ENCODE measurements around the gene MKI67.
A peak's percentile ranks its signal among the peaks of the same experiment; 100 is the strongest.

Gene MKI67

GRCh38 chr10:128059982-128060293 is 66.3 kb downstream of the MKI67 start:
- no peak for TF ChIP-seq POLR2A (IDR thresholded peaks at IDR 0.05; ENCODE audit: low read depth, low read length)
- no peak for TF ChIP-seq POLR2AphosphoS5 (IDR thresholded peaks at IDR 0.05; ENCODE audit: low read depth, low read length)
- no peak for TF ChIP-seq TAF1 (IDR thresholded peaks at IDR 0.05; ENCODE audit: borderline replicate concordance, low read depth, low read length)
- DNase-seq (ENCODE audit: insufficient read length): no peak

GRCh38 chr10:128059266-128059981 is 66.8 kb downstream of the MKI67 start:
- DNase-seq (ENCODE audit: insufficient read length) (no peak), FAIRE-seq (no peak)
- TF ChIP-seq POLR2A (IDR thresholded peaks at IDR 0.05; ENCODE audit: low read depth, low read length) (no peak), POLR2AphosphoS5 (IDR thresholded peaks at IDR 0.05; ENCODE audit: low read depth, low read length) (no peak), TAF1 (IDR thresholded peaks at IDR 0.05; ENCODE audit: borderline replicate concordance, low read depth, low read length) (no peak)

More at GRCh38 chr10:128059982-128060293, 66.3 kb downstream of the MKI67 start:
- FAIRE-seq: peak; percentile 91

GRCh38 chr10:128058750-128059134 is 67.5 kb downstream of the MKI67 start:
- FAIRE-seq (no peak), DNase-seq (ENCODE audit: insufficient read length) (no peak)
- TF ChIP-seq TAF1 (IDR thresholded peaks at IDR 0.05; ENCODE audit: borderline replicate concordance, low read depth, low read length) (no peak), POLR2A (IDR thresholded peaks at IDR 0.05; ENCODE audit: low read depth, low read length) (no peak), POLR2AphosphoS5 (IDR thresholded peaks at IDR 0.05; ENCODE audit: low read depth, low read length) (no peak)

DNA sequence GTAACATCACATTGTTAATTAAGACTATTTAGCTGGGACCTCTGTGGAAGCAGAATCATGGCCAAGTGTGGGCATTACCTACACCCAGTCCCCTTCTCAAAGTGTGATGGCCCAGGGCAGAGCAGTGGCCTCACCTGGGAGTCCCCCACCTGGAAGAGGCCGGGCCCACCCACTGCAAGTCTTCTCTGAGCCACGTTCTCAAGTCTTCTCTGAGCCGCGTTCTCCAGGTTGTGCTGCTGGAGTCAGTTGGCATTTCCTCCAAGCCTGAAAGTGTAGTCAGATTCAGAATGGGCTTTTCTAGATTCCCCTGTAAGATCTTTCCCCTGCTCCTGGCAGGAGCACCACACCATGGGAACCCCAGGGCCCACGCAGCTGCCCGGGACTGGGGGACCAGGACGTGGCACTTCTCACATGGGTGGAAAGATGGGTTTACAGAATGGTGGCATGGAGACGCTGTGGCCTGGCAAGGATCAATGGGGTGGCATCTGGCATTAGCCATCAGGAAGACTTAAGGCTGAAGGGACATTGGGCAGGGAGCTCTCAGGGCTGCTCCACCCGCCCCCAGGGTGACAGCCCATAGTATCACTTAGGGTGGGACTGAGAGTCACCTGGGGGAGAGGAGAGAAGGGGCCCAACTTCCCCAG is 68.0 kb downstream of the MKI67 start:
- DNase-seq (ENCODE audit: insufficient read length) (no peak), FAIRE-seq (no peak)
- TF ChIP-seq POLR2AphosphoS5 (IDR thresholded peaks at IDR 0.05; ENCODE audit: low read depth, low read length): no peak
- no peak for TF ChIP-seq TAF1 (IDR thresholded peaks at IDR 0.05; ENCODE audit: borderline replicate concordance, low read depth, low read length)
- TF ChIP-seq POLR2A (IDR thresholded peaks at IDR 0.05; ENCODE audit: low read depth, low read length): no peak

DNA sequence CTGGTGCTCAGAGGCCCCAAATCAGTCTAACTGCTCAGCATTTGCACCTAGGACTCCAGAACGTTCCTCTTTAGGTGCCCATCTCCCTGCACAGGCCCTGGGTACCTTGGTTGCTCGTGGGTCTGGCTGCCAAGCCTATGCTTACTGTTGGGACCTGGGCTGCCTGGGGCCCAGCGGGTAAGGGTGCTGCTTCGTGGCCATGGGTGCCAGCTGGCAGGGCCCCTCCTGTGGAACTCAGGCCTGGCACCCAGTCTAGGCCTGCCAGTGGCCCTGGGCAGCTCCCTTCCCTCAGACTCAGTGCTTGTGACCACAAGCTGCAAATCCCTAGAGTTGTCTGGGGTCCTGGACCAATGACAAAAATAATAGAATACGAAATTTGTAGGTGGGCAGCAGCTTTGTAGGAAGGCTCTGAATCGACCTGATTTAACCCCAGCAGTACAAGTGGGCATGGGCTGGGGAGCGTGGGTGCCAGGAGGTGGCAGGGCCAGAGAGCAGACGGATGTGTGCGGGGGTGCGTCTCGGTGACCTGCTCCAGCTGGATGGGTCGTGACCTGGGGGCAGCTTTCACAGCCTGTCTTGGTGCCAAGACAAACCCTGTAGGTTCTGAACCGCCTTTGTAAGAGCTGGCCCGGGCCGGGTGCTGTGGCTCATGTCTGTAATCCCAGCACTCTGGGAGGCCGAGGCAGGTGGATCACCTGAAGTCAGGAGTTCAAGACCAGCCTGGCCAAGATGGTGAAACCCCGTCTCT is 69.7 kb downstream of the MKI67 start:
- no peak for FAIRE-seq
- DNase-seq (ENCODE audit: insufficient read length): no peak

GRCh38 chr10:128055061-128055868 is 71.0 kb downstream of the MKI67 start:
- FAIRE-seq: no peak
- TF ChIP-seq POLR2AphosphoS5 (IDR thresholded peaks at IDR 0.05; ENCODE audit: low read depth, low read length) (no peak), POLR2A (IDR thresholded peaks at IDR 0.05; ENCODE audit: low read depth, low read length) (no peak), TAF1 (IDR thresholded peaks at IDR 0.05; ENCODE audit: borderline replicate concordance, low read depth, low read length) (no peak)
- no peak for DNase-seq (ENCODE audit: insufficient read length)

More for the DNA sequence above, 69.7 kb downstream of the MKI67 start:
- TF ChIP-seq TAF1 (IDR thresholded peaks at IDR 0.05; ENCODE audit: borderline replicate concordance, low read depth, low read length) (no peak), POLR2AphosphoS5 (IDR thresholded peaks at IDR 0.05; ENCODE audit: low read depth, low read length) (no peak)

GRCh38 chr10:128054163-128054970 is 71.9 kb downstream of the MKI67 start:
- TF ChIP-seq POLR2AphosphoS5 (IDR thresholded peaks at IDR 0.05; ENCODE audit: low read depth, low read length) (no peak), POLR2A (IDR thresholded peaks at IDR 0.05; ENCODE audit: low read depth, low read length) (no peak), TAF1 (IDR thresholded peaks at IDR 0.05; ENCODE audit: borderline replicate concordance, low read depth, low read length) (no peak)
- DNase-seq (ENCODE audit: insufficient read length): no peak
- no peak for FAIRE-seq

GRCh38 chr10:128053356-128053755 is 72.9 kb downstream of the MKI67 start:
- DNase-seq (ENCODE audit: insufficient read length) (no peak), FAIRE-seq (no peak)
- TF ChIP-seq POLR2AphosphoS5 (IDR thresholded peaks at IDR 0.05; ENCODE audit: low read depth, low read length) (no peak), TAF1 (IDR thresholded peaks at IDR 0.05; ENCODE audit: borderline replicate concordance, low read depth, low read length) (no peak), POLR2A (IDR thresholded peaks at IDR 0.05; ENCODE audit: low read depth, low read length) (no peak)

DNA sequence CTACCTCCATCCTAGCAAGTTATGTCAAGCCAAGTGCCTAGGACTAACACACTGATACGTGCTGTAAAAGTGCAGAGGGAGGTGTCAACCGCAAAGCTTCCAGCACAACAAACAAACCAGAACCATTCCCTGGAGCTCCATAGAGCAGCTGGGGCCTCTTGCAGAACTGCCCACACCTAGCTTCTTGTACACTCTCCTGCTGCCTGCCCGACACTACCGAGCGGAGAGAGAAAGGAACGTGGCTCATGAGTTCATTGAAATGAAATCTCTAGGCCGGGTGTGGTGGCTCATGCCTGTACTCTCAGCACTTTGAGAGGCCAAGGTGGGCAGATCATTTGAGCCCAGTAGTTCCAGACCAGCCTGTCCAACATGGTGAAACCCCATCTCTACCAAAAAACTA is 73.5 kb downstream of the MKI67 start:
- DNase-seq (ENCODE audit: insufficient read length): no peak
- TF ChIP-seq POLR2A (IDR thresholded peaks at IDR 0.05; ENCODE audit: low read depth, low read length) (no peak), TAF1 (IDR thresholded peaks at IDR 0.05; ENCODE audit: borderline replicate concordance, low read depth, low read length) (no peak), POLR2AphosphoS5 (IDR thresholded peaks at IDR 0.05; ENCODE audit: low read depth, low read length) (no peak)
- FAIRE-seq: no peak

- TF ChIP-seq TAF1 (IDR thresholded peaks at IDR 0.05; ENCODE audit: borderline replicate concordance, low read depth, low read length) (no peak), POLR2A (IDR thresholded peaks at IDR 0.05; ENCODE audit: low read depth, low read length) (no peak), POLR2AphosphoS5 (IDR thresholded peaks at IDR 0.05; ENCODE audit: low read depth, low read length) (no peak)
- DNase-seq (ENCODE audit: insufficient read length) (no peak), FAIRE-seq (no peak)
Observed at GRCh38 chr10:128051548-128051947, 74.7 kb downstream of the MKI67 start.
